Breast epithelium (tissue), 4 donors: ENCODE data around the gene PMEPA1. TPM values are rescaled to one million over a fixed set of nuclear protein-coding genes. Genes with fewer than 3 reads are reported as not detected.

Experiments
- DNase-seq, 2 donors: peaks; one replicate each; pipeline ENCODE4 v3.0.0-alpha.2; 2019; ENCODE audit warnings: low spot score in 2 of 2
- H3K27ac ChIP-seq, 2 donors: fragments of 200-600 bp; sonication (generic) in 1 of 2; one replicate each; pipeline ENCODE4 v1.5.1; 2016 to 2019; ENCODE audit warnings: mild to moderate bottlenecking in 1 of 2
- H3K27me3 ChIP-seq, 2 donors: fragments of 200-600 bp; sonication (generic) in 1 of 2; one replicate each; pipeline versions ENCODE4 v1.5.1 to v1.6.0; 2017 to 2019; ENCODE audit warnings: control low read depth in 1 of 2, mild to moderate bottlenecking in 1 of 2
- H3K36me3 ChIP-seq: fragments of 200-600 bp; one replicate; pipeline ENCODE4 v1.5.1; 2019
- H3K4me1 ChIP-seq, 2 donors: fragments of 200-600 bp; sonication (generic); one replicate each; pipeline ENCODE4 v1.5.1; 2016 to 2019; ENCODE audit warnings: control low read depth in 1 of 2
- H3K4me3 ChIP-seq, 3 donors: fragments of 200-600 bp; sonication (generic); 1 replicate in 2 of 3; 2 replicates in 1 of 3; pipeline ENCODE4 v1.5.1; 2016 to 2019; ENCODE audit warnings: mild to moderate bottlenecking in 3 of 3, moderate library complexity in 2 of 3
- H3K9me3 ChIP-seq, 2 donors: fragments of 200-600 bp; sonication (generic) in 1 of 2; one replicate each; pipeline ENCODE4 v1.5.1; 2016 to 2019; ENCODE audit warnings: control low read depth in 1 of 2
- CTCF ChIP-seq, 3 donors: fragments of 450-650 bp; IDR thresholded peaks; one replicate each; pipeline ENCODE4 v1.5.1; 2016 to 2017; ENCODE audit warnings: antibody characterized with exemption in 3 of 3, mild to moderate bottlenecking in 3 of 3, moderate library complexity in 3 of 3
- POLR2A ChIP-seq: fragments of 450-650 bp; IDR thresholded peaks from one replicate; pipeline ENCODE4 v1.6.1; 2016; ENCODE audit warnings: antibody characterized with exemption, mild to moderate bottlenecking, moderate library complexity
- POLR2AphosphoS5 ChIP-seq, 3 donors: sonication (generic); formaldehyde crosslinking; IDR thresholded peaks; one replicate each; pipeline ENCODE4 v1.6.1; 2017; ENCODE audit warnings: antibody characterized with exemption in 3 of 3
- intact Hi-C: fragments of 100-400 bp; cut with DNase I; formaldehyde crosslinking; loops from one replicate; pipeline ENCODE4 v1.15.1; 2023; ENCODE audit warnings: low total_unique reads
- total RNA-seq, 3 donors: library from RNA; depleted of rRNA; stranded (reverse); fragments of >200 nt; gene quantifications; one replicate each; pipeline ENCODE4 v1.1.0, GENCODE V29; 2016

PMEPA1 gene
- total RNA-seq, 3 donors from 2014 or later, result 9.2 to 13.2 (median 13.1) TPM

GRCh38 chr20:57708694-57709673 lies 831 bp downstream of the PMEPA1 start:
- no peaks in the 10 kb centered on the region for H3K9me3 ChIP-seq
- intact Hi-C loops, result no loop called here
- H3K36me3 ChIP-seq, result no peaks in the 10 kb centered on the region
- TF ChIP-seq CTCF (IDR thresholded peaks at IDR 0.05) (no peak), POLR2A (no peak), POLR2AphosphoS5 (IDR thresholded peaks at IDR 0.05) (no peak)
- H3K4me3 ChIP-seq, result peak overlapping the region; percentile 60 to 86 (median 75)
- no peak for DNase-seq
- peak overlapping the region; percentile 83 to 96 for H3K27ac ChIP-seq
- H3K4me1 ChIP-seq, result peaks cover 0 to 8% of the 10 kb centered on the region in 2 donors
- no peaks in the 10 kb centered on the region for H3K27me3 ChIP-seq

- H3K4me3 ChIP-seq, result peak overlapping the region; percentile 60 to 86 (median 75)
- H3K9me3 ChIP-seq, result no peaks in the 10 kb centered on the region
- TF ChIP-seq POLR2AphosphoS5 (IDR thresholded peaks at IDR 0.05) (no peak), POLR2A (no peak), CTCF (IDR thresholded peaks at IDR 0.05) (no peak)
- no peaks in the 10 kb centered on the region for H3K36me3 ChIP-seq
- no peak for DNase-seq
- no peaks in the 10 kb centered on the region for H3K27me3 ChIP-seq
- peak overlapping the region; percentile 83 to 96 for H3K27ac ChIP-seq
- H3K4me1 ChIP-seq, result peaks cover 0 to 8% of the 10 kb centered on the region in 2 donors
- intact Hi-C loops, result no loop called here
Measured at GRCh38 chr20:57707849-57708693, 1.7 kb downstream of the PMEPA1 start.

GRCh38 chr20:57707320-57707719 lies 2.5 kb downstream of the PMEPA1 start:
- no peaks in the 10 kb centered on the region for H3K9me3 ChIP-seq
- H3K36me3 ChIP-seq, result no peaks in the 10 kb centered on the region
- TF ChIP-seq CTCF (IDR thresholded peaks at IDR 0.05), result no peak
- TF ChIP-seq POLR2A, result no peak
- no peak for TF ChIP-seq POLR2AphosphoS5 (IDR thresholded peaks at IDR 0.05)
- peak overlapping the region; percentile 83 to 96 for H3K27ac ChIP-seq
- peak overlapping the region in 2 of 3 donors; percentile 60 to 86 for H3K4me3 ChIP-seq
- H3K4me1 ChIP-seq, result peaks cover 0 to 8% of the 10 kb centered on the region in 2 donors
- H3K27me3 ChIP-seq, result no peaks in the 10 kb centered on the region
- DNase-seq, result no peak
- intact Hi-C loops, result no loop called here

- intact Hi-C loops, result no loop called here
- Histone ChIP-seq H3K4me1 (peaks cover 0 to 8% of the 10 kb centered on the region in 2 donors), H3K4me3 (no peak overlapping the region), H3K27ac (peak overlapping the region in 1 of 2 donors; percentile 32), H3K9me3 (no peaks in the 10 kb centered on the region), H3K27me3 (no peaks in the 10 kb centered on the region), H3K36me3 (no peaks in the 10 kb centered on the region)
- TF ChIP-seq POLR2A (no peak), CTCF (IDR thresholded peaks at IDR 0.05) (no peak), POLR2AphosphoS5 (IDR thresholded peaks at IDR 0.05) (no peak)
- no peak for DNase-seq
Measured at GRCh38 chr20:57705127-57705899, 4.5 kb downstream of the PMEPA1 start.
